ENCODE data around the gene RNASE3.
"Not testable (repeated sequence)": the region's sequence is repeated elsewhere in the genome, so short reads cannot be mapped to it uniquely, and the experiment has no call there.

Gene RNASE3

DNA sequence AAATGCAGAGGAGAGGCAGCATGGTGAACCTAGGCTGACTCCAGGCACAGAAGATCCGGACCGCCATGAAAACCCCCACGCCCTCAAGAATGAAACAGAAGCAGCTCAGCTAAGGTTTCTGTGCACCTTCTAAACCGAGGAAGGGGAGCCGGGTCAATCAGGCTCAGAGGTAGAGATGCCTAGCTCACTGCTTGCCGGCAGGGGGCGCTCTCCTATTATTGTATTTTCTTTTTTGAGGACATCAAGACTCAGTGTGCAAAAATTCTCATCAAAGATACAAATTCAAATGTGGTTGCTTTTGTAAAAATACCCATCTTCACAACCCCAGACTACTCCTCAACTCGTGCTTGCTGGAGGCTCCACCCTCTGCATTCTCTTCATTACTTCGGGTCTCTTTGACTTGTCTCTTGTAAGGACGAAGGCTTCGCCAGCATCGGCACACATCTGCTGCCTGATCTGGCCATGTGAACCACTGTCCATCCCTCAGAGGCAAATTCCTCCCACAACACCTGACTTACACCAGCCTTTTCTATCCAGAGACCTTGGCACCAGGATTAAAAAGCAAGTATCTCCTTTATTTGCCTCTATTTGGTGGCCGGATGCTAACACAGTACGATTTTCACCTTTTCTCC is 33.4 kb upstream of the RNASE3 start:
- no peak for DNase-seq (ENCODE audit: low read depth)
- H3K4me3 ChIP-seq (ENCODE audit: low read depth, low read length): no peak overlapping the region
- peak; percentile 88 for TF ChIP-seq CTCF (IDR thresholded peaks at IDR 0.05; ENCODE audit: low read depth, low read length, missing control alignments)

DNA sequence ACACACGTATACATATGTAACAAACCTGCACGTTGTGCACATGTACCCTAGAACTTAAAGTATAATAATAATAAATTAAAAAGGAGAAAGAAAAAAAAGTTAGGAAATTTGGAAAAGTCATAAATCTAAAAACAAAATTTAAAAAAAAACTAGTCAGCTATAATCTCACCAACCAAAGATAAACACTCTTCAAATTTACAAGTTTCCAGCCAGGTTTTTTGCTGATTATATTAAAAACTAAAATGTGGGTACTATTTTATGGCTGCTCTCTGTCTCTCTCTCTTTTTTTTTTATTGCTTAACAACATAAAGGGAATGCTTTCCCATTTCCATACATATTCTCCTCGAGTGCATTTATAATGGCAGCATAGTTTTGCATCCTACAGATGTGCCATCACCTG is 25.0 kb upstream of the RNASE3 start:
- TF ChIP-seq CTCF (IDR thresholded peaks at IDR 0.05; ENCODE audit: low read depth, low read length, missing control alignments): no peak
- no peak for DNase-seq (ENCODE audit: low read depth)

GRCh38 chr14:20866963-20867362 is 24.2 kb upstream of the RNASE3 start:
- no peak overlapping the region for H3K4me3 ChIP-seq (ENCODE audit: low read depth, low read length)
- TF ChIP-seq CTCF (IDR thresholded peaks at IDR 0.05; ENCODE audit: low read depth, low read length, missing control alignments): peak; percentile 42
- DNase-seq (ENCODE audit: low read depth): no peak

More for the DNA sequence above, 25.0 kb upstream of the RNASE3 start:
- H3K4me3 ChIP-seq (ENCODE audit: low read depth, low read length): no peak overlapping the region

DNA sequence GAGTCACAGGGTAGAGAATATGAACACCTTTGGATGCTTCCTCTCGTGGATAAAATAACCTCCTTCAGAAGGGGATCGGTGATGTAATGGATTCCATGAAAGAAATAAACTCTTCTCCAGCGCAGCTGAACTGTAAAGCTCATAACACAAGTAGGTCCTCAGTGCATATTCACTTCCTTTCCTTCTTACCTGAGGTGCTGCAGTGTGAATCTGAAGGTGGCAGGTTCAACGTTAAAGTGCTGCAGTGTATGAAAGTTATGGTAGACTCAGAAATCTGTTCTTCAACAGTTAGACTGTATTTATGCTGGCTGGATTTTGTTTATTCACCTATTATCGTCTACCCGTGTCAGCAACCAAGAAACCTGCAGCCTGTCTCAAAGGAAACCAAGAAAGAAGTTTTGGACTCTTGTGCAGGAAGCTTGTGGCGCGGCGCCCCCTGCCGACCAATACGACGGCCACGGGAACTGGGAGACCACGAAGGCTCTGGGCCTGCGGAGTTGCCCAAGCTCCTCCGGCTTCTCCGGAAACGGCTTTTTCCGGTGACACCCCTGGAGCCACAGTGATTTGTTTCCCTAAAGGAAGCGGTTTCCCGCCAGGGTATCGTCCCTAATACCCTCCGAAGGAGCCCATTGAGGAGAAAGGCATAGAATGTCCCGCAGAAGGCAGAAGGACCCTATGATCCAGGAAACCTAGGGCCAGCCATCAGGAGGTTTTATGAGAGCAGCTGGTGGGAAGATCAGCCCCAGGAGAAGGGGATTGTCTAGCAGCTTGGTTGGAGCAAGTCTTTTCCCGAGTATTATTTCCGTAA is 17.6 kb upstream of the RNASE3 start:
- DNase-seq (ENCODE audit: low read depth): peak; percentile 41
- TF ChIP-seq CTCF (IDR thresholded peaks at IDR 0.05; ENCODE audit: low read depth, low read length, missing control alignments): peak; percentile 82
- no peak overlapping the region for H3K4me3 ChIP-seq (ENCODE audit: low read depth, low read length)

GRCh38 chr14:20877016-20877415 is 14.2 kb upstream of the RNASE3 start:
- no peak overlapping the region for H3K4me3 ChIP-seq (ENCODE audit: low read depth, low read length)
- no peak for DNase-seq (ENCODE audit: low read depth)
- no peak for TF ChIP-seq CTCF (IDR thresholded peaks at IDR 0.05; ENCODE audit: low read depth, low read length, missing control alignments)

- no peak for DNase-seq (ENCODE audit: low read depth)
- no peak overlapping the region for H3K4me3 ChIP-seq (ENCODE audit: low read depth, low read length)
- no peak for TF ChIP-seq CTCF (IDR thresholded peaks at IDR 0.05; ENCODE audit: low read depth, low read length, missing control alignments)
Observed at GRCh38 chr14:20878695-20879094, 12.5 kb upstream of the RNASE3 start.

GRCh38 chr14:20881229-20881628 is 10.0 kb upstream of the RNASE3 start:
- DNase-seq (ENCODE audit: low read depth); H3K4me3 ChIP-seq (ENCODE audit: low read depth, low read length): not testable (repeated sequence)

DNA sequence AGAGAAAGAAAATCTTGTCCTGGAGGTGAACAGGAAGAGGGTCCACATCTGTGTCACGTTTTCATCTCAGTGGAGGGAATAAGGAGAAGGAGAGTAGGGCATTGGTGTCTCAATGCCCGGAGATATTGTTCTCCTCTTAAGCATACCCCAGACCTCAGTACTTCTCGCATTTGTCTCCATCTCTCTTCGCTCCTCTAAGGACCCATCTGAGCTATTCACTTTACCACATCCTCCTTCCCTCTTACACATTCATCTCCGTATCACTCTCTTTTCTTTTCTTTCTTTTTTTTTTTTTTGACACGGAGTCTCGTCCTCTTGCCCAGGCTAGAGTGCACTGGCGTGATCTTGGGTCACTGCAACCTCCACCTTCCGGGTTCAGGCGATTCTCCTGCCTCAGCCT is 8.4 kb upstream of the RNASE3 start:
- not testable (repeated sequence) for DNase-seq (ENCODE audit: low read depth); H3K4me3 ChIP-seq (ENCODE audit: low read depth, low read length)

GRCh38 chr14:20888411-20888810 is 2.8 kb upstream of the RNASE3 start:
- not testable (repeated sequence) for H3K4me3 ChIP-seq (ENCODE audit: low read depth, low read length); DNase-seq (ENCODE audit: low read depth)

GRCh38 chr14:20895322-20895721 is 4.1 kb downstream of the RNASE3 start:
- not testable (repeated sequence) for H3K4me3 ChIP-seq (ENCODE audit: low read depth, low read length); DNase-seq (ENCODE audit: low read depth)
